Hepatic stellate cell (primary cell): ENCODE results near the gene MYO1C.
"Not testable (repeated sequence)": the region's sequence is repeated elsewhere in the genome, so short reads cannot be mapped to it uniquely, and the experiment has no call there.

Experiments used
- DNase-seq: peaks from one replicate; pipeline ENCODE4 v3.0.0; 2011; ENCODE audit warnings: low spot score

Gene MYO1C

GRCh38 chr17:1423456-1424135 lies 68.9 kb downstream of the MYO1C start:
- DNase-seq: no peak

- DNase-seq: peak; percentile 93
Observed at GRCh38 chr17:1422885-1423284, 69.6 kb downstream of the MYO1C start.

GRCh38 chr17:1421470-1421869 lies 71.0 kb downstream of the MYO1C start:
- DNase-seq: no peak

- DNase-seq: no peak
Observed at GRCh38 chr17:1420981-1421380, 71.5 kb downstream of the MYO1C start.

GRCh38 chr17:1420163-1420562 lies 72.3 kb downstream of the MYO1C start:
- DNase-seq: no peak

GRCh38 chr17:1418476-1418875 lies 74.0 kb downstream of the MYO1C start:
- not testable (repeated sequence) for DNase-seq

- DNase-seq: no peak
Observed at GRCh38 chr17:1416414-1416813, 76.1 kb downstream of the MYO1C start.

GRCh38 chr17:1414634-1415033 lies 77.9 kb downstream of the MYO1C start:
- DNase-seq: no peak
